ENCODE results near the gene BCS1L. TPM values are rescaled to one million over a fixed set of nuclear protein-coding genes. Genes with fewer than 3 reads are reported as not detected.

BCS1L gene
- total RNA-seq, 2 donors from 2014 or later: 40.3 to 42.9 TPM

DNA sequence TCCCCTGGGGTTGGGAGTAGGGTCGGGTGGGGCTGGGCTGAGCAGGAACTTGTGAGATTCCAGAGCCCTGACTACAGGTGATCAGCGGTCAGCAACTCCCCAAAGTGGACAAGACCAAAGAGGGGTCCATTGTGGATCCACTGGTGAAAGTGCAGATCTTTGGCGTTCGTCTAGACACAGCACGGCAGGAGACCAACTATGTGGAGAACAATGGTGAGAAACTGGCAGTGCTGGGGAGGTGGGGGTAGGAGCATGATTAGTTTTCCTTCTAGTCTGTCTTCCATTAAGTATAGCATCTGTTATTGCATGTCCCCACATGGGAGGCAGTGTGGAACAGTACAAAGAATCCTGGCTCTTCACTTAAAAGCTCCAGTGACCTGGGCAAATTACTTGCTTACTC, 23.8 kb upstream of the BCS1L start:
- no peak for DNase-seq (ENCODE audit: low spot score)
- H3K36me3 ChIP-seq: peaks cover 4 to 13% of the 10 kb centered on the region in 2 donors
- H3K27me3 ChIP-seq (replicated peaks; ENCODE audit: insufficient read depth): no peaks in the 10 kb centered on the region
- TF ChIP-seq POLR2A (IDR thresholded peaks at IDR 0.05): no peak
- TF ChIP-seq, protein P1, sequence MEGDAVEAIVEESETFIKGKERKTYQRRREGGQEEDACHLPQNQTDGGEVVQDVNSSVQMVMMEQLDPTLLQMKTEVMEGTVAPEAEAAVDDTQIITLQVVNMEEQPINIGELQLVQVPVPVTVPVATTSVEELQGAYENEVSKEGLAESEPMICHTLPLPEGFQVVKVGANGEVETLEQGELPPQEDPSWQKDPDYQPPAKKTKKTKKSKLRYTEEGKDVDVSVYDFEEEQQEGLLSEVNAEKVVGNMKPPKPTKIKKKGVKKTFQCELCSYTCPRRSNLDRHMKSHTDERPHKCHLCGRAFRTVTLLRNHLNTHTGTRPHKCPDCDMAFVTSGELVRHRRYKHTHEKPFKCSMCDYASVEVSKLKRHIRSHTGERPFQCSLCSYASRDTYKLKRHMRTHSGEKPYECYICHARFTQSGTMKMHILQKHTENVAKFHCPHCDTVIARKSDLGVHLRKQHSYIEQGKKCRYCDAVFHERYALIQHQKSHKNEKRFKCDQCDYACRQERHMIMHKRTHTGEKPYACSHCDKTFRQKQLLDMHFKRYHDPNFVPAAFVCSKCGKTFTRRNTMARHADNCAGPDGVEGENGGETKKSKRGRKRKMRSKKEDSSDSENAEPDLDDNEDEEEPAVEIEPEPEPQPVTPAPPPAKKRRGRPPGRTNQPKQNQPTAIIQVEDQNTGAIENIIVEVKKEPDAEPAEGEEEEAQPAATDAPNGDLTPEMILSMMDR (IDR thresholded peaks at IDR 0.05): no peak
- no peak for TF ChIP-seq POLR2AphosphoS5 (IDR thresholded peaks at IDR 0.05)
- H3K27ac ChIP-seq: no peak overlapping the region
- 96% methylated on average over 5 of the region's 5 CpGs for WGBS
- H3K4me3 ChIP-seq: no peak overlapping the region
- H3K9me3 ChIP-seq: no peaks in the 10 kb centered on the region
- intact Hi-C loops (cut with DNase I): no loop called here
- no peaks in the 10 kb centered on the region for H3K4me1 ChIP-seq (replicated peaks)

DNA sequence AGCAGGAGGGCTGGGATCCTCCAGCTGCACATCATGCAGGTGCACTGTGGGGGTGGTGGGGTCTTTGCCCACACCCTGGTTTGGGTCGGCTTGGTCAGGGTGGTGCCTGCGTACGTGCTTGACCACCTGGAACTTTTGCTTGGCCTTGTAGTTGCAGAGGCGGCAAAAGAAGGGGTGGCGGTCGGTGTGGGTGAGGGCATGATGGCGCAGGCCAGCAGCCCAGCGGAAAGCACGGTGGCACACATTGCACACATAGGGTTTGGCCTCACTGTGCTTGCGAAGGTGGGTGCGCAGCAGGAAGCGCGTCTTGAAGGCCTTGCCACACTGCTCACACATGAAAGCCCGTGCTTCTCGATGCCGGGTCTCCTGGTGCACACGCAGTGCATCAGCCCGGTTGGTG, 21.1 kb upstream of the BCS1L start:
- Histone ChIP-seq H3K36me3 (peaks cover 4 to 14% of the 10 kb centered on the region in 2 donors), H3K4me1 (replicated peaks) (no peaks in the 10 kb centered on the region), H3K4me3 (no peak overlapping the region), H3K27ac (no peak overlapping the region), H3K9me3 (no peaks in the 10 kb centered on the region), H3K27me3 (replicated peaks; ENCODE audit: insufficient read depth) (no peaks in the 10 kb centered on the region)
- intact Hi-C loops (cut with DNase I): no loop called here
- 95% methylated on average over 18 of the region's 18 CpGs for WGBS
- TF ChIP-seq POLR2A (IDR thresholded peaks at IDR 0.05) (no peak), POLR2AphosphoS5 (IDR thresholded peaks at IDR 0.05) (no peak)
- TF ChIP-seq, protein P1 (IDR thresholded peaks at IDR 0.05): no peak
- DNase-seq (ENCODE audit: low spot score): no peak

DNA sequence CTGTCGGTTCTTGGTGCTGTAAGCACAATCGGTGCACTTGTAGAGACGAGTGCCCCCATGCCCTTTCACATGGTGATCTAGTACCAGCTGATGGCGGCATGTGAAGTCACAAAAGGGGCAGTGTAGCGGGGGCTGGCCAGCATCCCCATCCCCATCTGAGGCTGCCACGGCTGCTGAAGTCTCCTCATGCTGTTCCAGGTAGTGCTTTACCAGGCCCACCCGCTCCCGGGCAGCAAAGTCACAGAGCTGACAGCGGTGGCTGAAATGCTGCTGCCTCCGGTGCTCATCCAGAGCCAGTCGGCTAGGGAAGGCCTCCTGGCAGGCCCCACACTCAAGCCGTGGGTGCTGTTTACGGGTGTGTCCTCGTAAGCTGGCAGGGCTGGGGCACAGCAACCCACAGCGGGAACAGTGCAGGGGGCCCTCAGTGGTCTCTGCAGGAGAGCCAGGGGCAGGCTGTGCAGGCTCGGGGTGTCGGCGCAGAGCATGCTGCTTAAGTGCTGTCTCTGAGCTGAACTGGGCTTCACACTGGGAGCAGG, 17.3 kb upstream of the BCS1L start:
- intact Hi-C loops (cut with DNase I): no loop called here
- Histone ChIP-seq H3K9me3 (no peaks in the 10 kb centered on the region), H3K36me3 (peaks cover 16 to 41% of the 10 kb centered on the region in 2 donors)

DNA sequence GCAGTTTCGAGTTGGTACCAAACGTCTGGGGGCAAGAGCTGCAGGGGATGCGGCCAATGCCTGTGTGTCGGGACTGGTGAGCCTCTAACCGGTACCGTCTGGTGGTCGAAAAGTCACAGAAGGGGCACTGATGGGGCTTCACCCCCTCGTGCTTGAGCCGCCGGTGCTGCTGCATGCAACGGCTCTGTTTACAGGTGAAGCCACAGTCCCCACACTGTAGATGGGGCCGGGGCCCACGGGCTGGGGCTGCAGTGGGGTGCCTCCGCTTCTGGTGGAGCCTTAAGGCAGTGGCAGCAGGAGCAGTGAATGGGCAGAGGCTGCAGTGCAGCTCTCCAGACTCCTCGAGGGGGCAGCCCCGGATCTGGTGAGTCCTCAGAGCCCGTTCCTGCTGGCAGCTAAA, 16.7 kb upstream of the BCS1L start:
- Histone ChIP-seq H3K27me3 (replicated peaks; ENCODE audit: insufficient read depth) (no peaks in the 10 kb centered on the region), H3K4me3 (no peak overlapping the region), H3K4me1 (replicated peaks) (no peaks in the 10 kb centered on the region), H3K9me3 (no peaks in the 10 kb centered on the region), H3K27ac (no peak overlapping the region), H3K36me3 (peaks cover 16 to 41% of the 10 kb centered on the region in 2 donors)
- no peak for TF ChIP-seq POLR2AphosphoS5 (IDR thresholded peaks at IDR 0.05)
- DNase-seq (ENCODE audit: low spot score): no peak
- WGBS: 91% methylated on average over 17 of the region's 17 CpGs
- intact Hi-C loops (cut with DNase I): no loop called here

More for the DNA sequence above, 17.3 kb upstream of the BCS1L start:
- DNase-seq (ENCODE audit: low spot score): no peak
- no peak overlapping the region for H3K4me3 ChIP-seq
- H3K4me1 ChIP-seq (replicated peaks): no peaks in the 10 kb centered on the region
- TF ChIP-seq, protein P1 (IDR thresholded peaks at IDR 0.05): no peak
- TF ChIP-seq POLR2A (IDR thresholded peaks at IDR 0.05) (no peak), POLR2AphosphoS5 (IDR thresholded peaks at IDR 0.05) (no peak)
- H3K27ac ChIP-seq: no peak overlapping the region
- 94% methylated on average over 18 of the region's 18 CpGs for WGBS
- H3K27me3 ChIP-seq (replicated peaks; ENCODE audit: insufficient read depth): no peaks in the 10 kb centered on the region

DNA sequence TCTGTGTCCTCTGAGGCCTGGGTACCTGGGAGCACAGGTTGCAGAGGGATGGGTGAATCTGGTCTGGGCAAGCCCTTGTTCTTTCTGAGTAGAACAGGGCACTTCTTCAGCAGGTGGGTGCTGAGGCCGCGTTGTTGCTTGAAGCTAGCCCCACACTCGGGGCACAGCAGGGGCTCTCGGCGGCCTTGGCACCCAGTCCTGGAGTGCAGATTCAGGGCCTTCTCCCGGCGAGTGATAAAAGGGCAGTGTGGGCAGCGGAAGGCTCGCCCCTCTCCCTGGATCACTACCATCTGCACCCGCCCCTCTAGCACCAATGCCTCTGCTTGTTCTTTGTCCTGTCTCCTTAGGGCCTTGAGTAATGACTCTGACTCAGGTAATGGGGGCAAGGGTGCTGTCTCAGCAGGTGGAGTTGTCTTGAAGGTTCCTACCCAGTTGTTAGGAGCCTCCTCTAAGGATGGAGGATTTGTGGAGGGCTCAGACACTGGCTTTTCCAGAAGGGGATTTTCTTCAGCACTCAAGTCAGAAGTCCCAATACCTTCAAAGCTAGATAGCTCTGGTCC, 15.7 kb upstream of the BCS1L start:
- H3K36me3 ChIP-seq: peaks cover 13 to 31% of the 10 kb centered on the region in 2 donors

More for the DNA sequence above, 15.7 kb upstream of the BCS1L start:
- Histone ChIP-seq H3K27ac (no peak overlapping the region), H3K4me1 (replicated peaks) (no peaks in the 10 kb centered on the region), H3K27me3 (replicated peaks; ENCODE audit: insufficient read depth) (no peaks in the 10 kb centered on the region), H3K4me3 (no peak overlapping the region), H3K9me3 (no peaks in the 10 kb centered on the region)
- DNase-seq (ENCODE audit: low spot score): no peak
- WGBS: 90% methylated on average over 10 of the region's 10 CpGs
- no peak for TF ChIP-seq POLR2AphosphoS5 (IDR thresholded peaks at IDR 0.05)
- TF ChIP-seq, protein P1 (IDR thresholded peaks at IDR 0.05): no peak
- TF ChIP-seq POLR2A (IDR thresholded peaks at IDR 0.05): no peak
- intact Hi-C loops (cut with DNase I): no loop called here

Data from prostate gland (tissue), 2 donors.